GM23338 (cell line): ENCODE results near the gene KIF2C. TPM values are rescaled to one million over a fixed set of nuclear protein-coding genes. Genes with fewer than 3 reads are reported as not detected.
"Not testable (repeated sequence)": the region's sequence is repeated elsewhere in the genome, so short reads cannot be mapped to it uniquely, and the experiment has no call there.

Experiments
- ATAC-seq: fragments of 200-7000 bp; cut with Tn5 transposase; 3 replicates; pipeline ENCODE4 v1.9.1; 2020
- DNase-seq: peaks from one replicate; pipeline ENCODE4 v3.0.0-alpha.2; 2015; ENCODE audit warnings: low spot score
- H2AFZ ChIP-seq: fragments of 200-600 bp; sonication (generic); 2 replicates; pipeline ENCODE4 v1.8.0; 2016; ENCODE audit warnings: antibody characterized with exemption, mild to moderate bottlenecking, moderate library complexity
- H3F3A ChIP-seq: fragments of 200-600 bp; sonication (generic); replicated peaks from 2 replicates; pipeline ENCODE4 v1.8.0; 2017; ENCODE audit warnings: antibody characterized with exemption, mixed run types, low read depth
- H3K27ac ChIP-seq: fragments of 200-600 bp; sonication (generic); 2 replicates; pipeline ENCODE4 v1.6.1; 2016; ENCODE audit warnings: low read depth
- H3K27me3 ChIP-seq: fragments of 200-600 bp; sonication (generic); 2 replicates; pipeline ENCODE4 v1.8.0; 2016; ENCODE audit warnings: mild to moderate bottlenecking, mixed run types, moderate library complexity; ENCODE audit not compliant: insufficient read depth
- H3K36me3 ChIP-seq: fragments of 200-600 bp; sonication (generic); 2 replicates; pipeline ENCODE4 v1.8.0; 2016; ENCODE audit warnings: mild to moderate bottlenecking; ENCODE audit not compliant: insufficient read depth
- H3K4me1 ChIP-seq: fragments of 200-600 bp; sonication (generic); 2 replicates; pipeline ENCODE4 v1.8.0; 2016; ENCODE audit warnings: mild to moderate bottlenecking, moderate library complexity; ENCODE audit not compliant: insufficient read depth
- H3K4me2 ChIP-seq: fragments of 200-600 bp; sonication (generic); 2 replicates; pipeline ENCODE4 v1.7.1; 2017; ENCODE audit warnings: mixed run types
- H3K4me3 ChIP-seq: fragments of 200-600 bp; sonication (generic); 2 replicates; pipeline ENCODE4 v1.6.1; 2016; ENCODE audit warnings: mixed run types
- H3K79me2 ChIP-seq: fragments of 200-600 bp; sonication (generic); replicated peaks from 2 replicates; pipeline ENCODE4 v1.8.0; 2017; ENCODE audit warnings: mild to moderate bottlenecking; ENCODE audit not compliant: insufficient read depth
- H3K9me2 ChIP-seq: fragments of 200-600 bp; sonication (generic); 2 replicates; pipeline ENCODE4 v1.8.0; 2017; ENCODE audit not compliant: insufficient read depth
- H4K20me1 ChIP-seq: fragments of 200-600 bp; sonication (generic); replicated peaks from 2 replicates; pipeline ENCODE4 v1.8.0; 2017; ENCODE audit warnings: mild to moderate bottlenecking; ENCODE audit not compliant: insufficient read depth
- H3K27ac Mint-ChIP-seq: 2 replicates; pipeline ENCODE4 v1.8.0; 2020; ENCODE audit warnings: inconsistent platforms, mild to moderate bottlenecking, moderate library complexity, mixed read lengths
- H3K27me3 Mint-ChIP-seq: 3 replicates; pipeline ENCODE4 v1.8.0; 2022; ENCODE audit warnings: low read depth, mild to moderate bottlenecking, moderate library complexity, mixed read lengths, inconsistent platforms; ENCODE audit not compliant: insufficient read depth, poor library complexity
- H3K36me3 Mint-ChIP-seq: 3 replicates; pipeline ENCODE4 v1.8.0; 2021; ENCODE audit warnings: low read depth, mild to moderate bottlenecking, inconsistent platforms, moderate library complexity, mixed read lengths
- H3K4me1 Mint-ChIP-seq: 3 replicates; pipeline ENCODE4 v1.8.0; 2020; ENCODE audit warnings: mild to moderate bottlenecking, inconsistent platforms, mixed read lengths
- H3K4me3 Mint-ChIP-seq: 3 replicates; pipeline ENCODE4 v1.8.0; 2021; ENCODE audit warnings: moderate library complexity, mild to moderate bottlenecking, inconsistent platforms, mixed read lengths
- H3K9me3 Mint-ChIP-seq: 3 replicates; pipeline ENCODE4 v1.8.0; 2020; ENCODE audit warnings: moderate library complexity, mild to moderate bottlenecking, inconsistent platforms, mixed read lengths
- CREB1 ChIP-seq: fragments of 250-450 bp; sonication (Bioruptor Pico); IDR thresholded peaks from 2 replicates; pipeline ENCODE4 v1.5.0; 2020; ENCODE audit warnings: low read depth, mild to moderate bottlenecking, moderate library complexity
- EZH2 ChIP-seq: fragments of 200-600 bp; sonication (generic); IDR thresholded peaks from one replicate; pipeline ENCODE4 v1.8.0; 2017; ENCODE audit warnings: antibody characterized with exemption, mild to moderate bottlenecking, low read depth; ENCODE audit not compliant: unreplicated experiment
- EZH2phosphoT487 ChIP-seq: fragments of 200-600 bp; sonication (generic); IDR thresholded peaks from one replicate; pipeline ENCODE4 v1.8.1; 2018; ENCODE audit warnings: antibody characterized with exemption; ENCODE audit not compliant: unreplicated experiment
- JUNB ChIP-seq: IDR thresholded peaks from one replicate; pipeline ENCODE4 v1.6.1; 2016; ENCODE audit warnings: antibody characterized with exemption; ENCODE audit not compliant: unreplicated experiment
- POLR2AphosphoS5 ChIP-seq: IDR thresholded peaks from 2 replicates; pipeline ENCODE4 v1.6.1; 2016; ENCODE audit warnings: antibody characterized with exemption, low read depth
- STAT1 ChIP-seq: IDR thresholded peaks from one replicate; pipeline ENCODE4 v1.6.1; 2016; ENCODE audit warnings: antibody characterized with exemption; ENCODE audit not compliant: unreplicated experiment
- ZNF114 ChIP-seq: fragments of 250-450 bp; sonication (Bioruptor Pico); IDR thresholded peaks from 2 replicates; pipeline ENCODE4 v1.5.0; 2020; ENCODE audit warnings: mild to moderate bottlenecking, moderate library complexity
- polyA plus RNA-seq: library from polyadenylated mRNA; unstranded; fragments of >200 nt; fragmentation: Nextera tagmentation; extraction: Ambion mirVana; gene quantifications from 2 replicates; pipeline ENCODE4 v1.2.1, GENCODE V29; 2016
- total RNA-seq: library from RNA; depleted of rRNA; stranded (reverse); fragments of >200 nt; shearing (Covaris generic); gene quantifications from 2 replicates; pipeline ENCODE4 v1.2.3, GENCODE V29; 2014
- TF ChIP-seq, protein P1 (sequence below): IDR thresholded peaks from 2 replicates; pipeline ENCODE4 v1.6.1; 2016; ENCODE audit warnings: antibody characterized with exemption
- TF ChIP-seq, protein P2 (sequence below): IDR thresholded peaks from one replicate; pipeline ENCODE4 v1.6.1; 2018; ENCODE audit warnings: antibody characterized with exemption; ENCODE audit not compliant: unreplicated experiment
- TF ChIP-seq, protein P3 (sequence below), 2 experiments: fragments of 200-600 bp in 1 of 2; sonication (generic) in 1 of 2; conservative IDR thresholded peaks; 2 replicates each; pipeline versions ENCODE4 v1.5.1 to v1.6.1; 2016 to 2017; ENCODE audit warnings: antibody characterized with exemption in 2 of 2, low read depth in 2 of 2, mild to moderate bottlenecking in 2 of 2, moderate library complexity in 1 of 2

The KIF2C gene
- total and polyA plus RNA-seq, 2 experiments from 2014 or later, result 38.0 to 62.9 TPM

DNA sequence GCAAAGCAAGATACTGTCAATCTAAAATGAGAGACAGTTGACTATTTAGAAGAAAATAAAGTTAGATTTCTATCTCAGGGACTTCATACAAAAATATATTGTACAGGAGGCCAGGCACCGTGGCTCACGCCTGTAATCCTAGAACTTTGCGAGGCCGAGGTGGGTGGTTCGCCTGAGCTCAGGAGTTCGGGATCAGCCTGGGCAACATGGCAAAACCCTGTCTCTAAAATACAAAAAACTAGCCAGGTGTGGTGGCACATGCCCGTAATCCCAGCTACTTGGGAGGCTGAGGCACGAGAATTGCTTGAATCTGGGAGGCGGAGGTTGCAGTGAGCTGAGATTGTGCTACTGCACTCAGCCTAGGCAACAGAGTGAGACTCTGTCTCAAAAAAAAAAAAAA is 76.3 kb downstream of the KIF2C start:
- not testable (repeated sequence) for ATAC-seq, H3K36me3 Mint-ChIP-seq, H3K4me3 Mint-ChIP-seq, H3K27ac Mint-ChIP-seq, H3K4me3 ChIP-seq, H3K36me3 ChIP-seq, H3K4me2 ChIP-seq, H4K20me1 ChIP-seq, H3K27ac ChIP-seq, DNase-seq, H3K9me2 ChIP-seq, H2AFZ ChIP-seq, H3K9me3 Mint-ChIP-seq, H3K79me2 ChIP-seq
- H3K27me3 Mint-ChIP-seq, result peaks cover 26% of the 10 kb centered on the region
- peaks cover 16% of the 10 kb centered on the region for H3K4me1 ChIP-seq
- peaks cover 10% of the 10 kb centered on the region; the same call in 1 of the 2 replicates for H3F3A ChIP-seq
- H3K27me3 ChIP-seq, result peaks cover 11% of the 10 kb centered on the region
- peaks cover 22% of the 10 kb centered on the region for H3K4me1 Mint-ChIP-seq

DNA sequence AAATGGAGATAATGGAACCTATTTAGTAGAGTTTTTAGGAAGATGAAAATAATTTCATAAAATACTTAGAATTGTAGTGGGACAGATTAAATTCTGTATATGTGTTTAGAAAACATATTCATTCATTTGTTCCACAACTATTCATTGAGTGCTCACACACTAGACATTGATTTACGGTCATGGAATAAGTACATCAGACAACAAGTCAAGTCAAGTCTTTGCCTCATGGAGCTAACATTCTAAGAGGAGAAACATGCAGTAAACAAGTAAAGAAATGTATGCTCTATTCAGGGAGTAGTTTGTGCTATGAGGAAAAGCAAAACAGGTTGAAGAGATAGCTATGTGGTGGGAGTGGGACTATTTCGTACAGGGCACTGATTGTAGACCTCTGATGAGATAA is 77.7 kb downstream of the KIF2C start:
- H3K9me2 ChIP-seq, result no peaks in the 10 kb centered on the region
- DNase-seq (no peak), ATAC-seq (no peak)
- peaks cover 16% of the 10 kb centered on the region for H3K4me1 ChIP-seq
- Mint-ChIP-seq H3K4me1 (peaks cover 25% of the 10 kb centered on the region), H3K36me3 (peaks cover 3% of the 10 kb centered on the region; the same call in 1 of the 3 replicates), H3K4me3 (no peak overlapping the region), H3K9me3 (peaks cover 4% of the 10 kb centered on the region; the same call in 2 of the 3 replicates), H3K27me3 (peaks cover 23% of the 10 kb centered on the region), H3K27ac (no peak overlapping the region)
- H2AFZ ChIP-seq, result no peak overlapping the region
- no peaks in the 10 kb centered on the region for H3K79me2 ChIP-seq
- no peak overlapping the region for H3K4me2 ChIP-seq
- H3K27me3 ChIP-seq, result peaks cover 7% of the 10 kb centered on the region
- no peaks in the 10 kb centered on the region for H4K20me1 ChIP-seq
- peaks cover 13% of the 10 kb centered on the region; the same call in 1 of the 2 replicates for H3F3A ChIP-seq
- H3K36me3 ChIP-seq, result no peaks in the 10 kb centered on the region
- H3K27ac ChIP-seq, result no peak overlapping the region
- H3K4me3 ChIP-seq, result no peak overlapping the region
- TF ChIP-seq, protein P1, sequence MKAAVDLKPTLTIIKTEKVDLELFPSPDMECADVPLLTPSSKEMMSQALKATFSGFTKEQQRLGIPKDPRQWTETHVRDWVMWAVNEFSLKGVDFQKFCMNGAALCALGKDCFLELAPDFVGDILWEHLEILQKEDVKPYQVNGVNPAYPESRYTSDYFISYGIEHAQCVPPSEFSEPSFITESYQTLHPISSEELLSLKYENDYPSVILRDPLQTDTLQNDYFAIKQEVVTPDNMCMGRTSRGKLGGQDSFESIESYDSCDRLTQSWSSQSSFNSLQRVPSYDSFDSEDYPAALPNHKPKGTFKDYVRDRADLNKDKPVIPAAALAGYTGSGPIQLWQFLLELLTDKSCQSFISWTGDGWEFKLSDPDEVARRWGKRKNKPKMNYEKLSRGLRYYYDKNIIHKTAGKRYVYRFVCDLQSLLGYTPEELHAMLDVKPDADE, result no peak
- TF ChIP-seq STAT1 (no peak), CREB1 (CRISPR knock-in tag) (no peak), EZH2 (no peak), JUNB (no peak), POLR2AphosphoS5 (no peak), ZNF114 (no peak), EZH2phosphoT487 (no peak)
- TF ChIP-seq, protein P2, sequence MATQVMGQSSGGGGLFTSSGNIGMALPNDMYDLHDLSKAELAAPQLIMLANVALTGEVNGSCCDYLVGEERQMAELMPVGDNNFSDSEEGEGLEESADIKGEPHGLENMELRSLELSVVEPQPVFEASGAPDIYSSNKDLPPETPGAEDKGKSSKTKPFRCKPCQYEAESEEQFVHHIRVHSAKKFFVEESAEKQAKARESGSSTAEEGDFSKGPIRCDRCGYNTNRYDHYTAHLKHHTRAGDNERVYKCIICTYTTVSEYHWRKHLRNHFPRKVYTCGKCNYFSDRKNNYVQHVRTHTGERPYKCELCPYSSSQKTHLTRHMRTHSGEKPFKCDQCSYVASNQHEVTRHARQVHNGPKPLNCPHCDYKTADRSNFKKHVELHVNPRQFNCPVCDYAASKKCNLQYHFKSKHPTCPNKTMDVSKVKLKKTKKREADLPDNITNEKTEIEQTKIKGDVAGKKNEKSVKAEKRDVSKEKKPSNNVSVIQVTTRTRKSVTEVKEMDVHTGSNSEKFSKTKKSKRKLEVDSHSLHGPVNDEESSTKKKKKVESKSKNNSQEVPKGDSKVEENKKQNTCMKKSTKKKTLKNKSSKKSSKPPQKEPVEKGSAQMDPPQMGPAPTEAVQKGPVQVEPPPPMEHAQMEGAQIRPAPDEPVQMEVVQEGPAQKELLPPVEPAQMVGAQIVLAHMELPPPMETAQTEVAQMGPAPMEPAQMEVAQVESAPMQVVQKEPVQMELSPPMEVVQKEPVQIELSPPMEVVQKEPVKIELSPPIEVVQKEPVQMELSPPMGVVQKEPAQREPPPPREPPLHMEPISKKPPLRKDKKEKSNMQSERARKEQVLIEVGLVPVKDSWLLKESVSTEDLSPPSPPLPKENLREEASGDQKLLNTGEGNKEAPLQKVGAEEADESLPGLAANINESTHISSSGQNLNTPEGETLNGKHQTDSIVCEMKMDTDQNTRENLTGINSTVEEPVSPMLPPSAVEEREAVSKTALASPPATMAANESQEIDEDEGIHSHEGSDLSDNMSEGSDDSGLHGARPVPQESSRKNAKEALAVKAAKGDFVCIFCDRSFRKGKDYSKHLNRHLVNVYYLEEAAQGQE, result no peak
- TF ChIP-seq, protein P3, sequence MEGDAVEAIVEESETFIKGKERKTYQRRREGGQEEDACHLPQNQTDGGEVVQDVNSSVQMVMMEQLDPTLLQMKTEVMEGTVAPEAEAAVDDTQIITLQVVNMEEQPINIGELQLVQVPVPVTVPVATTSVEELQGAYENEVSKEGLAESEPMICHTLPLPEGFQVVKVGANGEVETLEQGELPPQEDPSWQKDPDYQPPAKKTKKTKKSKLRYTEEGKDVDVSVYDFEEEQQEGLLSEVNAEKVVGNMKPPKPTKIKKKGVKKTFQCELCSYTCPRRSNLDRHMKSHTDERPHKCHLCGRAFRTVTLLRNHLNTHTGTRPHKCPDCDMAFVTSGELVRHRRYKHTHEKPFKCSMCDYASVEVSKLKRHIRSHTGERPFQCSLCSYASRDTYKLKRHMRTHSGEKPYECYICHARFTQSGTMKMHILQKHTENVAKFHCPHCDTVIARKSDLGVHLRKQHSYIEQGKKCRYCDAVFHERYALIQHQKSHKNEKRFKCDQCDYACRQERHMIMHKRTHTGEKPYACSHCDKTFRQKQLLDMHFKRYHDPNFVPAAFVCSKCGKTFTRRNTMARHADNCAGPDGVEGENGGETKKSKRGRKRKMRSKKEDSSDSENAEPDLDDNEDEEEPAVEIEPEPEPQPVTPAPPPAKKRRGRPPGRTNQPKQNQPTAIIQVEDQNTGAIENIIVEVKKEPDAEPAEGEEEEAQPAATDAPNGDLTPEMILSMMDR (conservative IDR thresholded peaks at IDR 0.05; ENCODE audit: low read depth in 2 of 2), result no peak
